HG03521 (cell line): ENCODE results near the gene RGMA.

Experiments used
- ATAC-seq: cut with Tn5 transposase; IDR thresholded peaks from one replicate; pipeline ENCODE4 v1.9.1; 2021; ENCODE audit warnings: mild to moderate bottlenecking, moderate library complexity; ENCODE audit not compliant: unreplicated experiment

The RGMA gene

GRCh38 chr15:93102211-93102610, 13.2 kb upstream of the RGMA start:
- no peak for ATAC-seq

- ATAC-seq, result no peak
Observed at GRCh38 chr15:93093765-93094164, 4.8 kb upstream of the RGMA start.

GRCh38 chr15:93091465-93091864, 2.5 kb upstream of the RGMA start:
- ATAC-seq, result no peak

GRCh38 chr15:93089727-93090305, 805 bp upstream of the RGMA start:
- ATAC-seq, result no peak

GRCh38 chr15:93088200-93088980, 621 bp downstream of the RGMA start:
- no peak for ATAC-seq

- ATAC-seq, result no peak
Observed at GRCh38 chr15:93087825-93088199, 1.2 kb downstream of the RGMA start.

- no peak for ATAC-seq
Observed at GRCh38 chr15:93086791-93087190, 2.2 kb downstream of the RGMA start.

GRCh38 chr15:93085692-93086091, 3.3 kb downstream of the RGMA start:
- no peak for ATAC-seq

GRCh38 chr15:93082861-93083260, 6.2 kb downstream of the RGMA start:
- no peak for ATAC-seq

- ATAC-seq, result no peak
Observed at GRCh38 chr15:93081399-93081798, 7.6 kb downstream of the RGMA start.

GRCh38 chr15:93080451-93080850, 8.6 kb downstream of the RGMA start:
- no peak for ATAC-seq

- ATAC-seq, result no peak
Observed at GRCh38 chr15:93076875-93077274, 12.1 kb downstream of the RGMA start.

GRCh38 chr15:93076217-93076616, 12.8 kb downstream of the RGMA start:
- no peak for ATAC-seq

GRCh38 chr15:93074599-93074998, 14.4 kb downstream of the RGMA start:
- ATAC-seq, result no peak

GRCh38 chr15:93073465-93073952, 15.5 kb downstream of the RGMA start:
- ATAC-seq, result no peak

- ATAC-seq, result no peak
Observed at GRCh38 chr15:93072411-93073394, 16.3 kb downstream of the RGMA start.

- no peak for ATAC-seq
Observed at GRCh38 chr15:93072011-93072410, 17.0 kb downstream of the RGMA start.

- ATAC-seq, result no peak
Observed at GRCh38 chr15:93071469-93071936, 17.5 kb downstream of the RGMA start.

GRCh38 chr15:93070551-93071296, 18.3 kb downstream of the RGMA start:
- ATAC-seq, result no peak

- no peak for ATAC-seq
Observed at GRCh38 chr15:93070132-93070531, 18.9 kb downstream of the RGMA start.
